Left kidney (tissue), 2 donors: ENCODE measurements around the gene IQSEC1. TPM values are rescaled to one million over a fixed set of nuclear protein-coding genes. Genes with fewer than 3 reads are reported as not detected.

Experiments used
- DNase-seq: peaks from one replicate; pipeline ENCODE4 v3.0.0-alpha.2; 2013
- polyA plus RNA-seq: library from polyadenylated mRNA; unstranded; fragments of 120-200 nt; gene quantifications from one replicate; pipeline ENCODE4 v1.2.1, GENCODE V29; 2013; ENCODE audit not compliant: insufficient read length

Gene IQSEC1
- polyA plus RNA-seq, 1 donor, result 32.1 TPM

- no peak for DNase-seq
These were observed 35.6 kb upstream of the IQSEC1 start for GRCh38 chr3:13108861-13109260.

DNA sequence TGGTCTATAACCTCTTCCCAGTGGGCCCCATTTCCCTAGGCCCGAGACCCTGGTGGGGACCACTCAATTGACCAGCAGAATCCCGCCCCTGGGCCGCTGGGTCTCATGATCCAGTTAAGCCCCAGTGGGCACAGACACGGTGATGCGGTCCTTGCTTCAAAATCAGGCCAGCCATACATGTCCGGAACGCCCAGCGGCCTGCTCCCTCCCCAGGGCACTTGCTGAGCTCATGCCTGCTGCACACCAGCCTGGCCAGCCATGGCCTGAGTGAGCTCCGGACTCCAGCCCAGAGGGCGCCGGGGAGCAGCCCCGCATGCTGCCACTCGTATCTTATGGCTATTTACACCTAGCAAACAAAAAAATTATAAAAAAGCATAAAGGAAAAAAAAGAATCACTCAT is 34.4 kb upstream of the IQSEC1 start:
- no peak for DNase-seq

DNA sequence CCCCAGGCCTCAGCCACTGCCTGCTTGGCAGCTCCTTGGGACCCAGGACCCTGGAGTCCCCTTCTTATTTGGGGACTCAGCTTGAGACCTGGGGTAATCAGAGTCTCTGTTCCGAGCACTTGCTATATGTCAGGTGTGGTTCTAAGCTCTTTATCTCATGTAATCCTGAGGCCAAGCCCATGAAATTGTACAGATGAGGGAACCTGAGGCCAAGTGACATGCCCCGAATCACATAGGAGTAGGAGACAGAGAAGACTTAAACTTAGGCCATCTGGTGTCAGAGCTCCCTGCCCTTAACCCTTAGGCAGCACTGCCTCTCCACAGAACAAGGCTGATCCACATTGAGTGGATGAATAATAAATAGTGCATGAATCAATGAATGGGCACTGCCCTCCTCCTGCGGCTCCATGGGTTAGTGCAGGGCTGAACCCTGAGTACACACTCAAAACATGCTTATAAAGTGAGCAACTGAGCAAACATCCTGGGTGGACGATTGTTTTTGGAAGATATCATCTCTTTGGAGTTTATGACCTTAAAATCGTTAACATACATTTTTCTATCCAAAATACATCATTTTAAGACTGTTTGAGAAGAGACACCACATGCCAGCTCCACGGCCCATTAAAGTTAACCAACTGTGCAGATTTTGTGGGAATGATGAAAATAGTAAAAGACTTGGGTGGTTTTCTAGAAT is 33.2 kb upstream of the IQSEC1 start:
- DNase-seq, result no peak

DNA sequence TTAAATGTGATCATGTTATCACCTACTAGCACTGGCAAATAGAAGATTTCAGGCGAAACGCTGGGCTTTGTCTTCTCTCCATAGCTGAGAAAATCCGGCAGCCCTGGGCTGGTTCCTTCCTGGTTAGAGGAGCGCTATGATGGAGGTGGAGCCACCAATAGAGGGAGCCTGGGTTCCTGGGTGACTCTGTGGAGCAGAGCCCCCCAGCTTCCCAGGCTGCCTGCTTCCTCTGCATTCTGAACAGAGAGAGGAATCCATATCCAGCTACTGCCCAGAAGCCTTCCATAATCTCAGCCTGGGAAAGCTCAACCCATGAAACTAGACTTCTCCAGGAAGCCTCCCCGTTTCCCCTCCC is 32.6 kb upstream of the IQSEC1 start:
- no peak for DNase-seq

- DNase-seq, result no peak
These were observed 32.1 kb upstream of the IQSEC1 start for GRCh38 chr3:13105181-13105895.

DNA sequence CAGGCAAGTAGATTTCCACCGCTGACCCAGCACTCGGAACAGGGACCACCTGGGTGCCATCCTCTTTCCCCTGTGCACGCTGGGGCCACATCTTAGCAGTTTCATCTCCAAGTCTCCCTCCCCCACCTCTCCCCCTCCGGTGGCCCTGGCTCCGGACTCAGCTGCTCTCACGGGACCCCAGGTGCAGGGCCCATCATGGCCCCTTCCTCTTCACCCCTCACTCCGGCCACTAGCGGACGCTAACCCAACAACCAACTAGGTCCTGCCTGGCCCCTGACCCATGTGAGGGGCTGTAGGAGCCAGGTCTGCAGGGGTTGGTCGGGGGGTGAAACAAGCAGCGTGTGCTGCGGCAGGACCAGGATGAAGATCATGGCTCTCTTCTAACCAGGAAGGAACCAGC is 31.3 kb upstream of the IQSEC1 start:
- DNase-seq, result no peak

GRCh38 chr3:13103416-13104058 is 30.3 kb upstream of the IQSEC1 start:
- no peak for DNase-seq

DNA sequence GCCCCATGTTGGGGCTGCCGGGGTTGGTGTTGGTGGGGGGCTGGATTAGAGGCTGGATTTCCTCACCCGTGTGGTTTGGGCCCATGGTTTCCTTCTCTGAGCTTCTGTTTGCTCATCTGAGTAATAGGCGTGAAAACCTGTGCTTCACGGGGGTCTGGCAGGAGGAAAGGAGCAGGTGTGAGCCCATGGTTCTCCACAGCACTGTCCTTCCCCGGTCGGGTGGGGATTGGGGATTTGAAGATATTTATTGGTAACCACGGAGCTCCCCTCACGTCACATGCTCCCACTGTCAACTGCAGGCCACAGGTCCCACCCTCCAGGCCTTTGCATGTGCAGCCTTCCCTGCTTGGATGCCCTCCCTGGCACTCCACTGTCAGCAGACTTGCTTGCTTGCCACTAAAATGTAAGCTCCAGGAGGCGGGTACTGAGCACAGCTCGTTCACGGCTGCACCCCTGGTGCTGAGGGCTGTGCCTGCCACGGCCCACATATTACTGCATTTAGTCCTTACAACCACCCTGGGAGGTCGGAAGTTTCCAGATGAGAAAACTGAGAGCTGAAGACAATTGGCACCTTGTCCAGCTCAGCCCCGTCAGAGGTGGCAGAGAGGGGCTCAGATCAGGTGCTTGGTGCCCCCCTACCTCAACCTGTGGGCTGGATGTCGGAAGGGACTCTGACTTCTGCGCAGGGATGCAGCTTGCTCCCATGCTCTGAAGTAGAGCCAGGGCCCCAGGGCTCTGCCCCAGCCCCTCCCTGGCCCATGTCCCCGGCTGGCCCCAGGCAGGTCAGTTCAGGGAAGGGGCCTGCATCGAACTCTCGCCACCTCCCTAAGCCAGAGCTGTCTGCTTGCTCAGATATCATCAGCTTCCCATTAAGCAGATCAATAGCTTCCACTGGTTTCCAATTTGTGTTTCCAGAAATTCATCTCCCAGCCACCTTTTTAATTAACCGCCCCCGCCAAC is 29.4 kb upstream of the IQSEC1 start:
- no peak for DNase-seq

DNA sequence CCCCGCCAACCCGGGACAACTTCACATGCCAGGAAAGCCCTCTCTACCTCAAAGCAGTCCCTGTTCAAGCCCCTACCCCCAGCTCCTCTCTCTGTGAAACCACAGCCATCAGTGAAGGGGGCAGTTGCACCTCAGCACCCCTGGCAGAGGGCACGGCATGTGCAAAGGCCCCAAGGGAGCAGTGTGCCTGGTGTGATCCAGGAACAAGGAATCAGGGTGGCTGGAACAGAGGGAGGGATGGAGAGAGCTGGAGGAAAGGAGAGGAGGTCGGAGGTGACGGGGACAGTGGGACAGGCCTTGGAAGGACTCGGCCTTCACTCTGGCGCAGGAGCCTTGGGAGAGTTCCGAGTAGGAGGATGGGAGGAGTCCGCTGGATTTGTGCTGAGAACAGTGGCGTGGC is 26.5 kb upstream of the IQSEC1 start:
- DNase-seq, result no peak

- DNase-seq, result no peak
These were observed 25.2 kb upstream of the IQSEC1 start for GRCh38 chr3:13098192-13098988.

DNA sequence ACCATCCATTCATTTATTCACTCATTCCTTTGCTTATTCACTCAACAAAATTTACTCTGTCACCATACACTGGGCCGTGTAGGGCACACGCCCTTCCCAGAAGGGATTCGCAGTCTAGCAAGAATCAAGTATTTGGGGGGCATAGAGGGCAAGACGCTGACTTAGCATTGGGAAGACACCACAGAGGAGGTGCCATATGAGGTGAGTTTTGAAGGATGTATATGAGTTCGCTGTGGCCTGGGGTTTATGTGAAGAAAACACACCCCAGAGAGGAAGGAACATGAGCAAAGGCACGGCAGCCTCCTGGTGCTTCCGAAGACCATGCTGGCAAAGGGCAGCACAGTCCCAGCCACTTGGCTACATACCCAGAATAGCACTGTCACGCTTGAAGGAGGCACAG is 23.1 kb upstream of the IQSEC1 start:
- no peak for DNase-seq

GRCh38 chr3:13095408-13095937 is 22.2 kb upstream of the IQSEC1 start:
- no peak for DNase-seq

DNA sequence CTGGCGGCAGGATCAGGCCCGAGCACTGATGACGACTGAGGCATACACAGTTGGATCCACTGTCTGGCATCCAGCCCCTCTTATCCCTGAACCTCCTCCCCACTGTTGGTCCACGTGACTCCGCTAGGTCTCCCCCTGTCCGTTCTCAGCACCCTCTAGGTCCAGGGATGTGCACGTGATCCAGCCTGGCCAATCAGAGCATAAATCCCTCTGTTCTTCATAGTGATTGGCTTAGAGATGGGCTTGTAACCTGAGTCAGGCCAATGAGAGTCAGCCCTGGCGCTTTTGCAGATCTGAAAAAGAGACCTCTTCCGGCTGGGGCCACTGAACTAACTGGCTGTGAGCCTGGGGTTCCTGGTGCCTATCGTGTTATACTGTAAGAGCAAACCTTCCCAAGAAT is 20.5 kb upstream of the IQSEC1 start:
- no peak for DNase-seq

- DNase-seq, result no peak
These were observed 19.7 kb upstream of the IQSEC1 start for GRCh38 chr3:13092621-13093617.

GRCh38 chr3:13091898-13092611 is 18.8 kb upstream of the IQSEC1 start:
- peak; percentile 62 for DNase-seq

GRCh38 chr3:13088028-13089006 is 15.1 kb upstream of the IQSEC1 start:
- no peak for DNase-seq

GRCh38 chr3:13087320-13087990 is 14.2 kb upstream of the IQSEC1 start:
- no peak for DNase-seq
